ENCODE results near the gene STAB1. TPM values are rescaled to one million over a fixed set of nuclear protein-coding genes. Genes with fewer than 3 reads are reported as not detected.

The STAB1 gene
- total RNA-seq, 4 donors from 2014 or later: 101 to 127 (median 118) TPM

- DNase-seq (ENCODE audit: extremely low spot score): no peak
- H3K27me3 ChIP-seq: no peaks in the 10 kb centered on the region
- H3K4me1 ChIP-seq: peaks cover 32 to 70% (median 55%) of the 10 kb centered on the region in 4 donors
- intact Hi-C loops (cut with DNase I): loop anchor here (5.0 to 10.0 kb wide), 2 partner anchors 61 to 214 kb away; partner anchors contain the start of genes GNL3, NT5DC2 and PBRM1
- TF ChIP-seq POLR2AphosphoS5 (IDR thresholded peaks at IDR 0.05): no peak
- TF ChIP-seq EP300 (IDR thresholded peaks at IDR 0.05): no peak
- TF ChIP-seq POLR2A (IDR thresholded peaks at IDR 0.05; ENCODE audit: low read depth): no peak
- 88% methylated on average over 4 of the region's 4 CpGs for WGBS
- no peaks in the 10 kb centered on the region for H3K9me3 ChIP-seq
- peaks cover 35 to 65% (median 55%) of the 10 kb centered on the region in 4 donors for H3K36me3 ChIP-seq
- H3K27ac ChIP-seq (replicated peaks in 1 of 4): no peak overlapping the region
- H3K4me3 ChIP-seq: no peak overlapping the region
These were observed 24.2 kb upstream of the STAB1 start for GRCh38 chr3:52470920-52471319.

DNA sequence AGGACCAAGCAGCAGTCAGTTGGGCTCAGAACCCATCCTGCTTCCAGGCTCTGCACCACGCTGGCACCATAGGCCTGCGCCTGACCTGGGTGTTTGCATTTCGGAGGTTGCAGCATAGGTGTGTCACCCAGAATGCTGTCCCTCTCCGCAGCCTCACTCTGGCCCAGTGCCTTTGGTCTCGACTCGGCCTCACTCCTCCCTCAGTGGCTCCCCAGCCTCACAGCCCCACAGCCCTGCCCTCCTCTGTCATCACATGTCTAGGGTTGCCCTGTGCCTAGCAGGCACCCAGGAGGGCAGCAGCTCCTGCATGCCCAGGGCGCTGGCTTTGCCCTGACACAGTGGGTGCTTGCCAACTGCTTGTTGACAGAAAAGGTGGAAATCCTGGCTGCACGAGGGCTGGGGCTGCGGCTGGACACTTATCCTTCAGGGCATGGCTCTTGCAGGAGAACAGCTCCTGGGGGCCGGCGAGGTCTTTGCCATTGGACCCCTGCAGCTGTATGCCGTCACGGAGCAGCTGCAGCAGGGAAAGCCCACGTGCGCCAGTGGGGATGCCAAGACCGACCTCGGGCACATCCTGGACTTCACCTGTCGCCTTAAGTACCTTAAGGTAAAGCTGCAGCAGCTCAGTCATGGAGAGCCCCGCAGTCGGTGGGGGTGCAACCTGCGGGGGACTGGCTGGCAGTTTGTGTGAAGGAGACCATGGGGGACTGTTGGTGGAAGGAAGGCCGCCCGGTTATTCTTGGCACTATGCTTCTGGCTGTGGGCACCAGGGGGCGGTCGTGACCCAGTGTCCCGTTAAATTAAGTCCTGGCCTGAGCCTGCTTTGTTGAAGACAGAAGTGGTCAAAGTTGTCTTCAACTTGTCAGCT is 23.5 kb upstream of the STAB1 start:
- intact Hi-C loops (cut with DNase I): loop anchor here (5.0 to 10.0 kb wide), 2 partner anchors 61 to 213 kb away; partner anchors contain the start of genes GNL3, NT5DC2 and PBRM1
- 68% methylated on average over 22 of the region's 26 CpGs for WGBS
- DNase-seq (ENCODE audit: extremely low spot score): no peak
- H3K27ac ChIP-seq (replicated peaks in 1 of 4): peak overlapping the region in 1 of 4 donors; percentile 3
- H3K4me1 ChIP-seq: peaks cover 32 to 64% (median 50%) of the 10 kb centered on the region in 4 donors
- no peak overlapping the region for H3K4me3 ChIP-seq
- peaks cover 42 to 72% (median 62%) of the 10 kb centered on the region in 4 donors for H3K36me3 ChIP-seq
- H3K27me3 ChIP-seq: no peaks in the 10 kb centered on the region
- TF ChIP-seq POLR2A (IDR thresholded peaks at IDR 0.05; ENCODE audit: low read depth) (no peak), POLR2AphosphoS5 (IDR thresholded peaks at IDR 0.05) (no peak), EP300 (IDR thresholded peaks at IDR 0.05) (no peak)
- TF ChIP-seq, protein P1, sequence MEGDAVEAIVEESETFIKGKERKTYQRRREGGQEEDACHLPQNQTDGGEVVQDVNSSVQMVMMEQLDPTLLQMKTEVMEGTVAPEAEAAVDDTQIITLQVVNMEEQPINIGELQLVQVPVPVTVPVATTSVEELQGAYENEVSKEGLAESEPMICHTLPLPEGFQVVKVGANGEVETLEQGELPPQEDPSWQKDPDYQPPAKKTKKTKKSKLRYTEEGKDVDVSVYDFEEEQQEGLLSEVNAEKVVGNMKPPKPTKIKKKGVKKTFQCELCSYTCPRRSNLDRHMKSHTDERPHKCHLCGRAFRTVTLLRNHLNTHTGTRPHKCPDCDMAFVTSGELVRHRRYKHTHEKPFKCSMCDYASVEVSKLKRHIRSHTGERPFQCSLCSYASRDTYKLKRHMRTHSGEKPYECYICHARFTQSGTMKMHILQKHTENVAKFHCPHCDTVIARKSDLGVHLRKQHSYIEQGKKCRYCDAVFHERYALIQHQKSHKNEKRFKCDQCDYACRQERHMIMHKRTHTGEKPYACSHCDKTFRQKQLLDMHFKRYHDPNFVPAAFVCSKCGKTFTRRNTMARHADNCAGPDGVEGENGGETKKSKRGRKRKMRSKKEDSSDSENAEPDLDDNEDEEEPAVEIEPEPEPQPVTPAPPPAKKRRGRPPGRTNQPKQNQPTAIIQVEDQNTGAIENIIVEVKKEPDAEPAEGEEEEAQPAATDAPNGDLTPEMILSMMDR (IDR thresholded peaks at IDR 0.05): peak; percentile 63 to 84 (median 65)
- no peaks in the 10 kb centered on the region for H3K9me3 ChIP-seq

DNA sequence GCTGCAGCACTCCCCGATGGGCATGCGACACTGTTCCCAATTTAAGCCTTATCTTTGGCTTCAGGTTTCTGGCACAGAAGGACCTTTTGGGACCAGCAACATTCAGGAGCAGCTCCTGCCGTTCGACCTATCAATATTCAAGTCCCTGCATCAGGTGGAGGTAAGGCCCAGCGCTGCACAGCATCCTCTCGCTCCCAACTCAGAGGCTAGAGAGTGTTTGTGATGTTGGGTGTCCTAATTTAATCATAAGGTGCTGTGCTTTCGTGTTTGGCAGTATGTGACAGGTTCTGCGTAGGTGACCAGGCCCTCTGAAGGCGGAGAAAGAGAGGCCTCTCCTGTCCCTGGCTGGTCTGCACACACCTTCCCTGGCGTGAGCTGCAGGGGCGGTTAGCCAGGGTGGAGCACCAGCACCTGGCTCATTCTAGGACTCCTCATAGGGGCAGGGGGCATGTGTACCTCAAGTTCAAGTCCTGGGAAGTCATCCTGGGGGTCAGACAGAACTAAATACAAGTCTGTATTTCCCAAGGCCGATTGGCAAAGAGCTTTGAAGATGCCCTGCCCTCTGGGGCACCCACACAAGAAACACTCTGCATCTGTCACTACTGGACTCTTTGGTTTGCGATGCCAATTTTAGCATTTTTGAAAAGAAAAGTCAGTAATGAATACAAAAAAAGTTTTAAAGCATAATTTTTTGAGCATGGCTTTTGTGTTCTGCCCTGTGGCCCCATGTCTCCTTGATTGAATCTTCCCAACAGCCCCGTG is 22.7 kb upstream of the STAB1 start:
- Histone ChIP-seq H3K27ac (replicated peaks in 1 of 4) (peak overlapping the region in 3 of 4 donors; percentile 3 to 20 (median 7)), H3K27me3 (no peaks in the 10 kb centered on the region), H3K4me3 (no peak overlapping the region), H3K9me3 (no peaks in the 10 kb centered on the region), H3K36me3 (peaks cover 50 to 75% (median 69%) of the 10 kb centered on the region in 4 donors), H3K4me1 (peaks cover 29 to 56% (median 42%) of the 10 kb centered on the region in 4 donors)
- no peak for DNase-seq (ENCODE audit: extremely low spot score)
- TF ChIP-seq POLR2AphosphoS5 (IDR thresholded peaks at IDR 0.05): no peak
- TF ChIP-seq POLR2A (IDR thresholded peaks at IDR 0.05; ENCODE audit: low read depth): no peak
- TF ChIP-seq, protein P1 (IDR thresholded peaks at IDR 0.05): no peak
- TF ChIP-seq EP300 (IDR thresholded peaks at IDR 0.05): no peak
- intact Hi-C loops (cut with DNase I): loop anchor here (5.0 to 10.0 kb wide), 2 partner anchors 60 to 212 kb away; partner anchors contain the start of genes GNL3, NT5DC2 and PBRM1
- WGBS: 76% methylated on average over 13 of the region's 14 CpGs

DNA sequence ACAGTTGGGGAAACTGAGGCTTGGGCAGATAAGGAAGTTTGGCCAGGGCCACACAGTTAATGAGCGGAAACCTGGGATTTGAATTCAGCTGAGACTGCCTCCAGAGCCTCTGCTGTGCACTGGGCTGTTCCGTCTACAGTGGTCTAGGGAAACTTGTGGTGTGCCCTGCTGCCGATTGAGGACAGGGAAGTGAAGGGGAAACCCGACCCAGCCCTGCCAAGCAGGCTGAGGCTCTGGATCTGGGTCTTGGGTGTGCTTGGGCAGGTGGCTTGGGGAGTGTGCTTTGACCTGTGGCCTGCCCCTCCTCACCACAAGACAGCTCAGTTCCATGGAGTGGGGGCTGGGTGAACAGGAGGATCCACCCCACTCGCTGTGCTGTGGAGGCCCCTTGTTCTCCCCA is 22.1 kb upstream of the STAB1 start:
- Histone ChIP-seq H3K4me3 (no peak overlapping the region), H3K36me3 (peaks cover 56 to 77% (median 74%) of the 10 kb centered on the region in 4 donors), H3K27me3 (no peaks in the 10 kb centered on the region), H3K9me3 (no peaks in the 10 kb centered on the region), H3K27ac (replicated peaks in 1 of 4) (peak overlapping the region in 2 of 4 donors; percentile 7 to 20), H3K4me1 (peaks cover 28 to 50% (median 36%) of the 10 kb centered on the region in 4 donors)
- WGBS: 81% methylated on average over 2 of the region's 5 CpGs
- TF ChIP-seq EP300 (IDR thresholded peaks at IDR 0.05): no peak
- TF ChIP-seq, protein P1 (IDR thresholded peaks at IDR 0.05): no peak
- no peak for TF ChIP-seq POLR2A (IDR thresholded peaks at IDR 0.05; ENCODE audit: low read depth)
- TF ChIP-seq POLR2AphosphoS5 (IDR thresholded peaks at IDR 0.05): no peak
- intact Hi-C loops (cut with DNase I): loop anchor here (5.0 to 10.0 kb wide), 2 partner anchors 59 to 212 kb away; partner anchors contain the start of genes GNL3, NT5DC2 and PBRM1
- no peak for DNase-seq (ENCODE audit: extremely low spot score)
